ENCODE results near the gene POU2AF3.

POU2AF3 gene

GRCh38 chr11:111329306-111330204 lies 31.2 kb downstream of the POU2AF3 start:
- no peak for DNase-seq

- DNase-seq: no peak
Measured at GRCh38 chr11:111330234-111330893, 32.0 kb downstream of the POU2AF3 start.

DNA sequence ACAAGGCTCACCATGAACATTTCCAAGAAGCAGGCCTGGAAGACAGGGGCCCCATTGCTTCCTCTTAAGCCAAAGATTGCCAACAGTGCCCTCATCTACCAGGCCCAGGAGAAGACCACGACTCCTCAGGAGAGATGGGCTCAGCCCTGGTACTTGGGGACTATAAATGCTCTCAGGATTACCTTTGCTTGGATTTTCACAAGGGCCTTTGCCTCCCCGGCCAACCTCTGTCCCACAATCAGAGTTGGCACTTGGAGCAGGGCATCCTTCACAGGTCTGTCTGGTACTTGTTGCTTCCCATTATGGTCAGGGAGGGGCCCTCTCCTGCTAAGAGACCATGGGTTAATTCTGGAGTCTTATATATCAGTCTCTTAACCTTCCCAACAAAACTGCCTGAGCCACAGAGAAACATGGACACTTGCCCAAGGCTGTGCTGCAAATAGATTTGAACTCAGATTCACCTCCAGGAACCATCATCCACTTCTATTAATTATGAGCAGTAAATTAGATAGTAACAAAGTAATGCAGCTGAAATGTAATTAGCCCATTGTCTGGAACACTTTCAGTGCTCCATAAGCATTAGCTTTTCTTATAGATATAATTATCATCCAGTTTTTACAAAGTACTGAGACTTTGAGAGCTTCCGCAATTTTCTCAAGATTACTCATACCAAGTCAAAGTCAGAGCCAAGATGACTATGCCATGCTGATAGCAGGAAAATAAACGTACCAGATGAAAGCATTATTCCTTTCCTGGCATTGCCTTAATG lies 33.5 kb downstream of the POU2AF3 start:
- no peak for DNase-seq

DNA sequence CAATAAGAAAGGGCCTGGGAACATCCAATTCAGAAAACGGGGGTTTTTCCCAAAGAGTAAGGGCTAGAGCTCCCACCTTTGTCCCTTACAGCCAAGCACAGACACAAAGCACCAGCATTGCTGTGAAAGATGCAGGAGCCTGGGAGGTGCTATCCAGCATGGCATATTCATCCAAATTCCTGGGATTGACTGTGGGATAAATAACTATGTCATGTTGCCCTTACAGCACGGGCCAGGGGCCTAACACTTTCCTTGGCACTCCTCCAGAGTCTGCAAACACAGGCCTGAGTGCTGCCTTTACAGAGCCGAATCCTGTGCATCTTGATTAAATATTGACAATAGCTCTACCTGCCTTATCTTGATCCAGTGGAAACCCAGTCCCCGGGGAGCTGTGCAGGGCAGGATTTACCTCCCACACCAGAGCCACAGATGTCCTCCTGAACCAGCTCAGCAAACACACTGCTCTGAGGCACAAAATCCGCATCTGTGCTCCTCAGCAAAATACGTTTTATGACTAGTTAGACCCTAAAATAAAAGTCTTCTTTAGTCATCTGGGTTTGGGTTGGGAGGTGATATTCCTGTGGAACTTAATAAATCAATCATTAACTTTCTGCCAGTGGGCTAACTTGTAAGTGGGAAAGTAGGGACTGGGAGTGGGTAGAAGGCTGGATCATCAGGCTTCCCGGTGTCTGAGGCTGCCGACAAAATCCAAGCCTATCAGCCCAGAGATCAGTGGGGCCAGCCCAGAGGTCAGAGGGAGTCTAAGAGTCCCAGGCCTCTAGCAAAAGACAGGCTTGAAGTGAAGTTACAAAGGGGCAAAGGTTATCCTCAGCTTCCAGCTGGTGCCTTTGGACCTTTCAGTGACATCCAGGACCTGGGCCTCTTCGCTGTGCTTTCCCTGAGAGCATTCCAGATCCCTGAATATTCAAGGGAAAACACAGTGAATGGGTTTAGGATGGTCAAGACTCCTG lies 36.5 kb downstream of the POU2AF3 start:
- DNase-seq: no peak

DNA sequence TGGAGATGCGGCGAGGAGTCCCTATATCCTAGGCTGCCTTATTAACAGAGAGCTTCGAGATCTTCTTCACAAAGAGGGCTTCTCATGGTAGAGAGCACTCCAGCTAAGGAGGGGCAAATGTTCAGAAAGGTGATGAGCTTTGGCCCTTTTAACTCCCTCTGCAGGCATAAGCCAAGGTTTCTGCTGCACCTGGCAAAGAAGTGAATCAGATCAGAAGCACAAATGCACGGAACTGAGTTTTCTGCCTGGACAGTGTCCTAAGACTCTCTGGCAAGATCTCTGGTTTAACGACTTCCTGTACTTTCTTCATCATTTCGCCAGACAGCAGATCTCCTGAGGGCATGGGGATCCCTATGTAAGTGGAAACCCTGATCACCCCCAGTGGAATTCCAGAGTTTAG lies 37.2 kb downstream of the POU2AF3 start:
- DNase-seq: no peak

- DNase-seq: no peak
Measured at GRCh38 chr11:111336062-111336461, 37.7 kb downstream of the POU2AF3 start.

GRCh38 chr11:111336582-111337256 lies 38.4 kb downstream of the POU2AF3 start:
- DNase-seq: no peak

DNA sequence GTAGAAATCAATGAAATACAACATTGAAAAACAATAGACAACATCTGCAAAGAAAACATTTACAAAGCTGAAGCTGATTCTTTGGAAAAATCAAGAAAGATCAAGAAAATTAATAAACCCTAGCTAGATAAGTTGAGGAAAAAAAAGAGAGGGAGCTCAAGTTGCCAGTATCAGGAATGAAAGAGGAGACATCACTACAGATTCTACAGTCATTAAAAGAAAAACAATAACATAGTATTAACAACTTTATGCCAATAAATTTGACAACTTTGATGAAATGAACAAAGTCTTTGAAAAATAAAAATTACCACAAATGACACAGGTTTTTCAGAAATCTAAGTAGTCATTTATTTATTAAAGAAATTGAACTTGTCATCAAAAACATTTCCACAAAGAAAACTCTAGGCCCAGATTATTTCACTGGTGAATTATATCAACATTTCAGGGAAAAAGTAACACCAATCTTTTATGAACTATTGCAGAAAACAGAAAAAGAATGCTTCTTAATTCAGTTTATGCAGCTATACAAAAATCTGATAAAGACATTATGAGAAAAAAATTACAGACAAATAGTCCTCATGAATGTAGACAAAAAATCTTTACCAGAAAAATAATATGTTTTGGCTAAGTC lies 41.5 kb downstream of the POU2AF3 start:
- DNase-seq: no peak

- no peak for DNase-seq
Measured at GRCh38 chr11:111342329-111342728, 44.0 kb downstream of the POU2AF3 start.

DNA sequence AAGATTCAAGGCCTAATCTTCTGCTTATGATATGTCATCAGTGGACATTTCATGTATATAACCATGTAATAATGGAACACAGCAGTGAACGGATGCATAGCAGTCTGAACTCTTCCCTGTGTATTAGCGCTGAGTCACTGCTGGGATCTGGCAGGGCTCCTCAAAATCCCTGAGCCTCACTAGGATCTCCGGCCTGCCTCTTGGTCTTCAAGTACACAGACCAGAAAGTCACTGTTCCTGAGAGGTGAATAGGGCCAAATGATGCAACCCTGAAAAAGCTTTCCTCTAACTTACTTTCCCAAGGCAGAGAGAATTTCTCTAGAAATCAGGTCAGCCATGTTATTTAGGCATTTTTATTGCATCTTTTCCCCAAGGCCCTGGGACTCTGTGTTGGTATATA lies 45.7 kb downstream of the POU2AF3 start:
- no peak for DNase-seq

GRCh38 chr11:111347002-111347722 lies 48.8 kb downstream of the POU2AF3 start:
- DNase-seq: no peak

- DNase-seq: no peak
Measured at GRCh38 chr11:111347723-111348115, 49.4 kb downstream of the POU2AF3 start.

GRCh38 chr11:111348147-111348546 lies 49.8 kb downstream of the POU2AF3 start:
- no peak for DNase-seq

- DNase-seq: no peak
Measured at GRCh38 chr11:111349191-111349695, 50.9 kb downstream of the POU2AF3 start.

- no peak for DNase-seq
Measured at GRCh38 chr11:111350811-111351210, 52.5 kb downstream of the POU2AF3 start.

DNA sequence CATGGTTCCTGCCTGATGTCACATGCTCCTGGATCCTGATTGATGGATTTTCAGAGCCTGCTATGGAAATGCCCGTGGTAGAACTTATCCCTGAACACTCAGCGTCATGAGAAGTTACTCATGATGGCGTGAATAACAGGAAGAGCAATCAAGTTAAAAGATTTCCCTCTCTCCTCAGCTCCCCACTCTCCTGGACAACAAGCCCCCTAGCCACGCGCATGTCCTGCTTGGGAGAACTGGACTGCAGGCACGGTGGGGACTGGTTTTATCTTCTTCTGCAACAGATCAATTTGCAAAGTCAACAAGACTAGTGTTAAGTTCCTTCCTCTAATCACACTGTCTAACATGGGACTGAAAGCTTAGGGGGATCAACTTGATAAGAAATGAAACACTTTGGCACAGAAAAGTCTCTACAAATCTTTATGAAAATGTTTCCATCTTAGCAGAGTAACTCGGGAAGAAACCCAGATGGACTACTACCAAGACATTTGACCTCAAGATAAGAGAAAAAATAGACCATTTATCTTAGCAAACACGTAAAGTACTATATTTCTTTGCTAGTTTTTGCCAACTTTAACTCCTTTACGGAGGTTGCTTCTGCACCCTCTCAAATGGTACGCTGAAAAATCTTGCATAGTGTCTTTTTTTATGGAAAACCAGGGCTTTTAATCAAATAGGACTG lies 53.2 kb downstream of the POU2AF3 start:
- no peak for DNase-seq

GRCh38 chr11:111352231-111352746 lies 53.9 kb downstream of the POU2AF3 start:
- DNase-seq: no peak

- DNase-seq: no peak
Measured at GRCh38 chr11:111352935-111353710, 54.8 kb downstream of the POU2AF3 start.
